Sigmoid colon (tissue), 3 donors: Measurements from ENCODE around the gene BTK.

Experiments used
- CTCF ChIP-seq, 4 experiments: fragments of 450-650 bp in 3 of 4; fragments of 200-600 bp in 1 of 4; IDR thresholded peaks; one replicate each; pipeline ENCODE4 v1.5.1; 2016 to 2019; ENCODE audit warnings: antibody characterized with exemption in 4 of 4, mild to moderate bottlenecking in 3 of 4, moderate library complexity in 2 of 4
- POLR2A ChIP-seq, 2 donors: fragments of 450-650 bp; IDR thresholded peaks; one replicate each; pipeline ENCODE4 v1.6.1; 2016; ENCODE audit warnings: antibody characterized with exemption in 2 of 2, mild to moderate bottlenecking in 2 of 2, moderate library complexity in 2 of 2

- no peak for TF ChIP-seq CTCF (IDR thresholded peaks at IDR 0.05)
- TF ChIP-seq POLR2A (IDR thresholded peaks at IDR 0.05), result no peak
Measured at GRCh38 chrX:101388604-101389003, 2.6 kb upstream of the BTK start.
